D341Med (cell line): Measurements from ENCODE around the gene LRIG1.

ENCODE experiments used
- DNase-seq: peaks from one replicate; pipeline ENCODE4 v3.0.0; 2012; ENCODE audit warnings: low spot score

Gene LRIG1

GRCh38 chr3:66402596-66403290 lies 98.1 kb downstream of the LRIG1 start:
- no peak for DNase-seq

GRCh38 chr3:66401675-66402491 lies 98.9 kb downstream of the LRIG1 start:
- no peak for DNase-seq

- no peak for DNase-seq
Observed at GRCh38 chr3:66401157-66401550, 99.7 kb downstream of the LRIG1 start.

DNA sequence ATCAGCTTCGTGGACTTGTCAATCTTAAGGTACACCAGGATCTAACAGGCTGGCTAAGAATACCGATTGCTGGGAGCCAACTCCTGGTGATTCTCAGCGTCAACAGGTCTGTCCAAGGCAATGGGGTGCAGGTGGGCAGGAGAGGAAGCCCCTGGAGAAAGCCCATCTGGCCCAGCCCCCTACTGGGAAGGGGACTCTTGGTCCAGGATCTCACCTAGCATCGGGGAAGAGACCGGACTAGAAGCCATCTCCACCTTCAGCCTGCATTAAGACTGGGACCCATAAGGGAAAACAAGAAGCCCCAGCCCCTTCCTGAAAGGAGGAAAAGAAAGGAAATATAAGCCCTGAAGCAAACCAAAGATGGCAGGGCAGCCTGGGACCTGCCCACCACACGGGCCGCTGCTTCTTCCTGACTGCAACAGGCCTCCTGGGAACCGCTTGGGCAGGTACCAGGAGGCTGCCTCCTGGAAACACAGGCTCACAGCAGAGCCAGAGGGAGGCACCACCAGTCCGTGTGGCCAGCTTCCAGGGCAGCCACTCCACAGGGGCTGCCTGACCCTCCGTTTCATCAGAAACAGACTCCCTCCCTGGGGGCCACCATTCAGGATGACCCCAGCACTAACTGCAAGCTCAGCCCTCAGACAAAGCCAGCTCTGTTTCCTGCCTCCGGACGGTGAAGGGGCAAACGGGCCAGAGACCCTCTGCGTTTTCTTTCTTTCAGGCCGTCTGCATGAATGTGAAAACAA lies 100.2 kb downstream of the LRIG1 start:
- no peak for DNase-seq

GRCh38 chr3:66399529-66400232 lies 101.1 kb downstream of the LRIG1 start:
- DNase-seq, result no peak

DNA sequence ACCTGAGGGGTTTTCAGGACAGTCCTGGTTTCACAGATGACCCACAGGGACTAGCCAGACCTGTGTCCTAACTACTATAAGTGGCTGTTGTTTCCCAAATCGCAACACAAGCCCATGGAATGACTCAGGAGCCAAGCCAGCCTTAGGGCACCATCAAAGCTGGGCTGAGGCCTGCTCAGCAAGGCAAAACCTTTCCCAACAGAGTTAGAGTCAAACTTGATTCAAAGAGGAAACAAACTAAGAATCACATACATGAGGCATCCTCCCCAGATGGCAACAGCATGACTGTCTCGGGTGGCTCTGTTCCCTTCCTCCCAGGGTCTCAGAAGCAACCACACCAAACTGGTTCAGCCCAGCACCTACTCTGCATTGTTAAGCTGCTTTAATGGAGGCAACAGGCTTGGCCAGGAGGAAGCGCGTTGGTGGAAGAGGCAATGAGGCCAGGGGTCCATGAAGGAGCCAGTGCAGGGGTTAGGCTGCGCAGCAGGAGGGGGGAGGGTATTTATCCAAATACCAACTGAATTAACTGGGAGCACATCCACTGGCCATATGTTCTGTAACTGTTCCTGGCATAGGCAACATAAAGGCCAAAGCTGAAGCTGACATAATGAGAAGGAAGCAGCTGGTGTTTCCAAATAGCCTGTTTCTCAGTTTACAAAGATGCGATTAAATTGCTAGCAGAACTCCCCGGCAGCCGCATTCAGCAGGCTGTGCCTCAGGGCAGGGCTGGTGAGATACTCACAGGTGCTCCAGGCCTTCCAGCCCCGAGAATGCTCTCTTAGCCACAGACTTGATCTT lies 102.4 kb downstream of the LRIG1 start:
- DNase-seq, result peak; percentile 56

- DNase-seq, result no peak
Observed at GRCh38 chr3:66397745-66398144, 103.1 kb downstream of the LRIG1 start.

- no peak for DNase-seq
Observed at GRCh38 chr3:66396888-66397287, 103.9 kb downstream of the LRIG1 start.

- DNase-seq, result no peak
Observed at GRCh38 chr3:66396161-66396760, 104.6 kb downstream of the LRIG1 start.

- no peak for DNase-seq
Observed at GRCh38 chr3:66395635-66396034, 105.2 kb downstream of the LRIG1 start.

GRCh38 chr3:66394753-66395249 lies 106.0 kb downstream of the LRIG1 start:
- DNase-seq, result no peak

DNA sequence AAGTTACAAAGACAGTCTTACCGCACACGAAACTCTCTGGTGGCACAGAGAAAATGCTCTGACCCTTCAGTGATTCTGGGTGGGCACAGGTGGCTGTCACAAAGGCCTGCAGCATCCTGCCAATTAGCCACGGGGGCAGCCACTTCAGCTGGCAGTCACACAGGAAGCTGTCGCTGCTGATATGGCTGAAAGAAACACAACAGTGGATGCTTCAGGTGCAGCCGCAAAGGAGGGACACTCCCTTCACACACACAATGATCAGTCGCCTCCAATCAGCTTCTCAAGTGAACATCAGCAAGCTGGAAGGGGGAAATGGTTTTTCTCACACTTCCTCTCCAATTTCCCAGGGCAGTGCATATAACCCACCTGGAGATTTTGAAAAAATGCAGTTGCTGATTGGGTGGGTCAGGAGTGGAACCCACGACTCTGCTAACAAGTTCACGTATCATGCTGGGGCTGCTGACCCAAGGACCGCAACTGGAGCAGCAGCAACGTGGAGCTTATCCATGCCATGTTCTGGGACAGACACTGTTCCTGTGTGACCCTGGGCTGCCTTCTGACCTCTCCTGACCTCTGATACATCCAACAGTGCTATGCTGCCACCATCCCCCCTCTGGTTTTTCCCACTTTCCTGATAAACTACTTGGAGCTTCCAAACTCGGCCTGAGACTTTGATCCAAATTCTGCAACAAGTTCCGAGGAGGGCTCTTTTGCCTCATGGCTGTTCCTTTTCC lies 106.6 kb downstream of the LRIG1 start:
- no peak for DNase-seq

DNA sequence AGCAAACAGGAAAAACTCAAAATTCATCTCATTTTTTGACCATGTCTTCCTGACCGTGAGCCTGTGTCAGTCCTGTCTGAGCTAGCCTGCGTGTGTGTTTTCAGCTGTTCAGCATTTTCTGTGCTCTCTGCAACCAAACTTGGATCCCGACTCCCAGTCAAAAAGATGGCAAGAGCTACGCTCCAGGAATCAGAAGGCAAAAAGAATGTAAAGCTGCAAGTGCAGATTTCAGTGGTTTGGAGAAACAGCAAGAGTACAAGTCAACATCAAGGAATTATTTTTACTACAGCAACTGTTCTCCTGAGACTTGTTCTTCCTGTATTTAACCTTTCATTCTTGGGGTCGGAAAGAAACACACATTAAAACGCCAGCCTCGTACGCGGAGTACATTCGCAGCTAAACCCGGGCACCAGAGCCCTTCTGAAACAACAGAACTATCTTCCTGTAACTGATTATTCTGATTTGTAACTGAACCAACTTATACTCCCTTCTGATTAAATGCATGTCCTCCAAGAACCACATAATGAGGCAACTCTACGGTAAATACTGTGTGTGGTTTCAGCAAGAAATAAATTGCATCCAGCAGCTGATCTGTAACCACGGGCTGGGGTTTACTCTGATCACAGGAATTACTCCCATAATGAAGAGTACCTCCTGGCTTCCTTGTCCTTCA lies 107.4 kb downstream of the LRIG1 start:
- no peak for DNase-seq

GRCh38 chr3:66392966-66393332 lies 107.9 kb downstream of the LRIG1 start:
- no peak for DNase-seq

GRCh38 chr3:66392512-66392911 lies 108.3 kb downstream of the LRIG1 start:
- DNase-seq, result no peak

DNA sequence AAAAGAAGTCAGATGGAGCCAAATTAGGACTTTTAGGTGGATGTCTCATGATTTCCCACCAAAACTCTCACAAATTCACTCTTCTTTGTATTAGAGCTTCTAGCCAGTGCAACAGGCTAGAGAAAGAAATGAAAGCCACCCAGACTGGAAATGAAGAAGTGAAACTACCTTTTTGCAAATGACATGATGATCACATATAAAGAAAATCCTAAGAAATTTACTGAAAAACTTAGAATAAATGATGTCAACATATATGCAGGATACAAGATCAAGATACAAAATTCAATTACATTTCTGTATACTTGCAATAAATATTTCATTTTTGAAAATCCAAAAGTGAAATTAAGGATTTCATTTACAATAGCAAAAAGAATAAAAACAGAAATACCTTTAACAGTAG lies 110.8 kb downstream of the LRIG1 start:
- no peak for DNase-seq

DNA sequence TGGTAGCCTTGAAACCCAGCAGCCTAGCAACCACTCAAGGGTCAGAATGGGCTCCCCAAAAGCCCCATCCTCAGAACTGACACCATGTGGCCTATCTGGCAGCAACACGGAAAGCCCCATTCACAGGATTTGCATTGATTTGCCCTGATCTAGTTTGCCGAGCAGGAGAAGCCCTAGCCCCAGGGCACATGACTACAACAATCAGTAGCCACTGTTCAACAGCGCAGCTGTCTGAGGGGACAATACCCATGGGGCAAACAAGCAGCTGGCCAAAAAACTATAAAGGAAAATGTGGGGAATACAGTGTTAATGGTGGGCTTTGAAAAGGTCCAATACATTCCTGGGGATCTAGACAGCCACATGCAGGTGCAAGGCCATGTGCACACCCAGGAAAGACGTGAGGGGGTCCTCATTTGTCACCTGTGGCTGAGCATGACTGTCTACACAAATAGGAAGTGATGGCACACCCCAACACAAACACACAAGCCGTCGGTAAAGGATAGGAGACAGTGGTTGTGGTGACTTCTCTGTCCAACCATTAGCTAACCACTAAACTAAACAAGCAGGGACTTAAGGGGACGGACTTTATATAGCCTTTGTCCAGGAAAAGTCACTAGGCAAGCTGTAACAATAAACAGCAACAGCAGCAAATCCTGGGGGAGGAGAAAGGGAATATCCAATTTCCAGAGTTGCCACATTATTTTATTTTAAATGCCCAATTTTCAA lies 113.7 kb downstream of the LRIG1 start:
- DNase-seq, result no peak

DNA sequence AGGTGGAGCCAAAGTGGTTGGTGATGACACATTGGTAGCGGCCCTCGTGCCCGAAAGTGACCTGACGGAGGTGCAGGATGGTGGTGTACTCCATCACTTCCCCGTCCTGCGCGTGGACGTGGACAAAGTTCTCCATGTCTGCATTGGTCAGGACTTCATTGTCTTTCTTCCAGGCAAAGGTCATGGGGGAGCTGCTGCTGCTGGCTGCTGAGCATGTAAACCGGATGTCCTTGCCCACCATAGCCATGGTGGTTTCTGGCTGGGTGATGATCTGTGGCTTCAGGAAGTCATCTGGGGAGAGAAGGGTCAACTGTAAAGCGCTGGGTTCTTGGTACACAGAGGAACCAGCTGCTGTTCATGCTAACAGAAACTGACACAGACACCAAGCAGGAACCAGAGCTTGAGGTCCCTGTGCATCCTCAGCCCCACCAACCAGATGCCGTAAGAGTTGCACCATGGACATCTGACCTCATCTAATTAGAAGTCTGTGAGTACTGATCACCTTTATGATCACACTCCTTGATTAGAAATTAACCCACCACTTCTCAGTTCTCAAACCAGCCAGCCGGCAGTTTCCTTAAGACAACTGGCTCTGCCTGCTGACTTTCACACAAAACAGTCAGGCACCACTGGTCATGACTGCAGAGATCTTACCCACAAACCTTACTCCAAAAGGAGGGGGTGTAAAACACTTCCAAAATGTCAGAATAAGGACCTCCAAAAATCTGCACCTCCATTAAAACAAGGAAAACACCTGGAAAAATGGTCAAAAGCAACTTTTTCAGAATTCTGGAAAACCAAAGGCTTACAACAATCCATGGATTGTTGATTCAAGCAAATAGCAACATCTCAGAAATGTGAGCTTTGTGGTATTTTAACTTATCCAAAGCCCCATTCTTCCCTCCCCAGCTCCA lies 114.6 kb downstream of the LRIG1 start:
- DNase-seq, result no peak
